GM12875 (cell line): ENCODE measurements around the gene ASB4.
A peak's percentile ranks its signal among the peaks of the same experiment; 100 is the strongest.

ENCODE experiments used
- H3K4me3 ChIP-seq: one replicate; pipeline ENCODE4 v1.5.1; 2011; ENCODE audit warnings: low read depth, low read length, control low read depth
- TF ChIP-seq, protein P1 (sequence below): IDR thresholded peaks from 2 replicates; pipeline ENCODE4 v1.5.1; 2011; ENCODE audit warnings: low read depth, mild to moderate bottlenecking, control low read depth, inconsistent platforms, low read length, moderate library complexity, borderline replicate concordance; ENCODE audit not compliant: insufficient read depth

Gene ASB4

DNA sequence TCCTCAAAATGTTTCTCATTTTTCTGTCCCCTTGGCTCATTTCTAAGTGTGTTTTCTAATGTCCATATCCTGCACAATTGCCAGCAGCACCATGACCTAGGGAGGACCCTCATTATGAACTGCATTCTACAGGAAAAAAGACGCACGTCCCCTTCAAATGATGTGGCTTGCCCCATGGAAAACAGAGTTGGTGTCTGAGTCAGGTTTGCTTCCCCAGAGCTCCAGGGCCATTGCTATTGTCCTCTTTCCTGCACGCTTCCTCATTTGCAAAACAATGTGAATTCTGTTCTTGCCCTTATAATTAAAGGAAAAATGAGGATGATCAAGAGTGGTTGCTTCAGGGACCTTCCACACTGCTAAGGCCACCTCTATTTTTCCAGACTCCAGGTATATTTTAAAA lies 14.7 kb upstream of the ASB4 start:
- no peak overlapping the region for H3K4me3 ChIP-seq
- TF ChIP-seq, protein P1, sequence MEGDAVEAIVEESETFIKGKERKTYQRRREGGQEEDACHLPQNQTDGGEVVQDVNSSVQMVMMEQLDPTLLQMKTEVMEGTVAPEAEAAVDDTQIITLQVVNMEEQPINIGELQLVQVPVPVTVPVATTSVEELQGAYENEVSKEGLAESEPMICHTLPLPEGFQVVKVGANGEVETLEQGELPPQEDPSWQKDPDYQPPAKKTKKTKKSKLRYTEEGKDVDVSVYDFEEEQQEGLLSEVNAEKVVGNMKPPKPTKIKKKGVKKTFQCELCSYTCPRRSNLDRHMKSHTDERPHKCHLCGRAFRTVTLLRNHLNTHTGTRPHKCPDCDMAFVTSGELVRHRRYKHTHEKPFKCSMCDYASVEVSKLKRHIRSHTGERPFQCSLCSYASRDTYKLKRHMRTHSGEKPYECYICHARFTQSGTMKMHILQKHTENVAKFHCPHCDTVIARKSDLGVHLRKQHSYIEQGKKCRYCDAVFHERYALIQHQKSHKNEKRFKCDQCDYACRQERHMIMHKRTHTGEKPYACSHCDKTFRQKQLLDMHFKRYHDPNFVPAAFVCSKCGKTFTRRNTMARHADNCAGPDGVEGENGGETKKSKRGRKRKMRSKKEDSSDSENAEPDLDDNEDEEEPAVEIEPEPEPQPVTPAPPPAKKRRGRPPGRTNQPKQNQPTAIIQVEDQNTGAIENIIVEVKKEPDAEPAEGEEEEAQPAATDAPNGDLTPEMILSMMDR = no peak

DNA sequence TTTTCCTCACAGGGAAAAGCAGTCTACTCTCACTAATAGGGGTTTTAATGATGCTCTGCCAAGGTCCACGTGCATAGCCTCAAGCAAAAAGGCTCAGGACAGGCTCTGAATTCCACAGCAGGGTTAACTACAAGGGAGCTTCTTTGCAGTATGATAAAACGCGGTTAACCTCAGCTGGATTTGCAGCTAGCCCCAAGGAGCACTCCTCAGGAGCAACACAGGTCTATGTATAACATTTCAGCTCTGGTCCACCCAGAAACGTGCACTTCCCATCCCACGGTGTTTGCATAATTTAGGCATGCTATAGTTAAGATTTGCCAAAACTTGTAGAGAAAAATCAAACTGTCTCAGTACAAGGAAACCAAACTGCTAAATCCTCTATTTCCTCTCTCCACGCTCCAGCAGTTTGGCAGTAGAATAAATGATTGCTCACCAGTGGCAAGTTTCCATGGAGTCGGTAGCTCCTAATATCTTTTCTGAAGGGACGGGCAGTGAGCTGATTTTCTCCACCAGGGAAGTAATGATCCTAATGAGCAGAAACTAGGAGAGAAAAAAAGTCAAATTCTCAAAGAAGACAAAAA lies 13.1 kb upstream of the ASB4 start:
- no peak overlapping the region for H3K4me3 ChIP-seq
- TF ChIP-seq, protein P1 = no peak

DNA sequence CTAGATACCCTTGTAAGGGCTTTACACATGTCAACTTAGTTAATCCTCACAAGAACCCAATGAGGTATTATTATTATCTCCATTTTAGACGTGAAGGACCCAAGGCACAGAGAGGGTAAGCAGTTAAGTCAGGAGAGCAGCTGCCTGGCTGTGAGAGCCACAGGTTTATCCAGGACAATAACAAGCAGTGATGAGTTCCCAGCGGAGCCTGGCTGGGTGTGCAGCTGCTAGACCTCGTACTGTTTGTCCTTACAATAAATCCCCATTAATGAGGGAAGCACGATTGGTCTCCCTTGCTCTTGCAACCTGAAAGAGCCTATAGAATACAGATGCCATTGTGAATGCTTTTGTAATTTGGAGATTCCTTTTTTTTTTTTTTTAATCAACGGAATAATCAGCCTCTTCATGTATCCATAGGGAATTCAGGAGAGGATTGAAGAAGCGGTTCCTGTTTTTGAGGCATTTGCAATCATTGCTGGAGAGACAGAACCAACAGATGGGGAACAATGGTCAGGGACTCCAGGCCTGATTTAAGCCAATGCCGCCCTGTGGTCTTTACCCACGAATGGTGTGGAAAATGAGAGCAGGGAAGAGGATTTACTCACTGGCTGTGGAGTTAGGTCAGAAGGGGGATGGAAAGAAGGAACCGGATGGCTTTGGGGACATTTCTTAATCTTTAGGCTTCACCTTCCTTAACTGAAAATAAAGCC lies 12.3 kb upstream of the ASB4 start:
- no peak overlapping the region for H3K4me3 ChIP-seq
- TF ChIP-seq, protein P1 = no peak

DNA sequence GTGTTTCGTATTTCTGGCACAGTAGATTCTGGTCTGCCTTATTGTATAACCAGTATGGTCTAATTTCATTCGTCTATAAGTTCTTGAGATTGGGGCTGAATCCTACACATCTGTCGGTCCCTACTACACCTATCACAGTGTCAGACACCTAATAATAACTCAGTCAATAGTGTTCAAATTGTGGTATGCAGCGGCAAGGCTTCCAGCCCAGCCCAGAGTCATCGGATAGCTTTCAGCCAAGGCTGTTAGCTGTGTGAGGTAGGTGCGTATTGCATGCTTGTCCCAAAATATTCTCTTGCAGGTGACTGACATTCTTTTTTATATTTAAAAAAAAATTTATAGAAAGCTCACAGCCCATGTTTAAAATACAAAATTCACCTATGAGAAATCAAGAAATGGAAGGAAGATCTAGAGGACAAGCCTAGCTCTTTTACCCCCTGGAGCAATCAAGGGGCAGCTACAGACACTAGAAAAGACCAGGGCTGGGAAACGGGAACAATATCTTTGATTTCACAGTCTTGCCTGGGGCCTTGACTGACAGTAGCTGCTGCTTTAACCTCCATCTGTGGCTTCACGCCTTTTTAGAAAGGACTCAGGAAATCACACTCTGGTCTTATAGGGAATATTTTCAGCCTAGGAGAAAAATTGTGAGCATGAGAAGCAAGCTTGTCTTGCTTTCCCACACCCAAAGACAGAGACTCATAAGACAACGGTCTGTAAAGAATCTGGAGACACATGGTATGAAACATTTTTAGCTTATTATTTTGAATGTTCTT lies 9.5 kb upstream of the ASB4 start:
- H3K4me3 ChIP-seq = no peak overlapping the region

DNA sequence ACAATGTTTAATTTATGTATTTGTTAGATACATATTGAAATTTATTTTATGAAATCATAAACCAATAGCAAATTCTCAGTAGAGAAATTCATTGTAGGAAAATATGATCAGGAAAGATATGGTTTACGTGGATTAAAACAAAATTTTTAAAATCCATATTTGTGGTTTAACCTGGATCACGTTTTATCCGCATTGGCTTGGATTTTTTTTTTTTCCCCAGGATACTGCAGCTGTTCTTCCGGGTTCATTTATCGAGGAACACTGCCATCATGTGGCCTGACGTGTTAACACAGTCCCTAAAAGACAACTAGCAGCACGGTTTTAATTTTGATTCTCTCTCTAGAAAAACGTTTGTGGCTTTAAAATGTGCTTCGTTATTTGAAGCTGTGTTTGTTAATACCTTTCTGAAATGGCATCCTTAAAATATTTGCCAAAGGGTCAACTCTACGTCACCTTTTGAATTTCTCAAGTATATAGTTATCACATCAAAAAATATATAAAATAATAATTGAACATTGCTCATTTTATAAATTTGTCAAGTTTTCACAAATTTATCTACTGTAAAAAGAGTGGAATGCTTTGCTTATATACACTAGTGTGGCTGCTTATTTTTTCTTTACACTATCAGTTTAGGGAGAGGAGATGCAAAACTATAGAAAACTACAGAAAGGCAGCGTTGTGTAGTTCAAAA lies 8.7 kb upstream of the ASB4 start:
- H3K4me3 ChIP-seq = no peak overlapping the region
- TF ChIP-seq, protein P1 = peak; percentile 54; the same call in 1 of the 2 replicates

More for the DNA sequence above, 9.5 kb upstream of the ASB4 start:
- TF ChIP-seq, protein P1 = no peak

DNA sequence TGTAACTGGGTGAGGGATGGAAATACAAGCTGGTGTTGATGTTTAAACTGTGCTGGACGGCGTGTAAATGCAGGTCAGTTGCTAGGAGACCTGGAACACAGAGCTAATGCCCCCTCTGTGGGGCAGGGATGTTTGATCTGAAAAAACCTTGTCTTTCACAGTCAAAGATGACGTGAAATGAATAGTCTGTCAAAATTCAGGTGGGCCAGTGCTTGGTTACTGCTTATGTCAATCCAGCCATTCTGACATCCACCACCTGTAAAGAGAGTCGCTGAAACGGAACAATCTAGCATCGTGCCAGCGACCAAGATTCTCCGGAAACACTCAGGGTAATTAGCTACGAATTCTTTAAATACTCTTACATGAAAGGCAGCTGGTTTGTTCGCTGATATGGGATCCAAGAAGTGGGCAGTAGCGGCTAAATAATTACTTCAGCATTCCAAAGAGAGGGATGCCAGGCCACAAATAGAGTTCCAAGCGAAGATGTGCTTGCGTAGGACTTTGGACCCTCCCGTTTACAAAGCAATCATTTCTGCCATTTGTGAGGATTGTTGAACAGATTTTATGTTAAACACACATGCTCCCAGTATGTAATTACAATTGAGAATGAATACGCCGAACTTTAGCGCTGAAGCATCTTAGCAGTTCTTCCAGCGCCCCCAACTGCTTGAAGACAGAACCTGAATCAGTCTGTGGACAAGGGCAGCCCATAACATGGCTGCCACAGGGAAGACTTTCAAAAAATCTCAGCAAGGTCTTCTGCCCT lies 7.3 kb upstream of the ASB4 start:
- H3K4me3 ChIP-seq = no peak overlapping the region
- TF ChIP-seq, protein P1 = no peak
